ENCODE data around the gene CBX1.
"Not testable (repeated sequence)": the region's sequence is repeated elsewhere in the genome, so short reads cannot be mapped to it uniquely, and the experiment has no call there.

Gene CBX1

DNA sequence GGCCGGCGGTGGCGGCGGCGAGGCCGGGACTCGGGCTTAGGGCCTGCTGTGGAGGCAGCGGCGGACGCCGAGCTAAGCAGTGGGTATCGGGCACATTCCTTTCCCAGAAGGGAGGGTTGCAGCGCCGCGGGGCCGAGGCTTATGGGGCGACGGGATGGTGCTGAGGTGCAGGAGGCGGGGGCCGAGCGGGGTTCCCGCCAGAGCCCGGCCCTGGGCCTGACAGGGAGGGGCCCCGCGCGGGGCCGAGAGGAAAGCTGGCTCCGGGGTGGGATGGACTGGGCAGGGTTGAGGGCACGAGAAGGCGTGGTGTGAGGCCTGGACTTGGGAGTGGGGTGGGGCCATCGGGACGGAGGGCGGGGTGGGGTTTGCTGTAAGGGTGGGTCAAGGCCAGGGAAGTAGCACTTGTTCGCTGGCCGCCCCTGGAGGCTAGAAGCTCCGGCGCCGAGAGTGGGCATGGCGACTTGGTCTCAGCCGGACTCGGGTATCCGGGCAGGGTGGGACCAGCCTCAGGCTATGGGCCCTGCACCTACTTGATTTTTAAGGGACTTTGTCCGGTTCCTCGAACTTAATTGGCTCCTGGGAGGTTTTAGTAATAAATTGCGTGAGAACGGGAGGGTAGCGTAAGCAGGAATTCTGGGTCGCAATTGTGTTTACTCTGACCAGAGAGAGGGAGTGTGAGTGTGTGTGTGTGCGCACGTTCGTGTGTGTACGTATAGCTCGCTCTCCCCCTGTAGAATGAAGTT, 52.7 kb downstream of the CBX1 start:
- peak; percentile 8 for DNase-seq

DNA sequence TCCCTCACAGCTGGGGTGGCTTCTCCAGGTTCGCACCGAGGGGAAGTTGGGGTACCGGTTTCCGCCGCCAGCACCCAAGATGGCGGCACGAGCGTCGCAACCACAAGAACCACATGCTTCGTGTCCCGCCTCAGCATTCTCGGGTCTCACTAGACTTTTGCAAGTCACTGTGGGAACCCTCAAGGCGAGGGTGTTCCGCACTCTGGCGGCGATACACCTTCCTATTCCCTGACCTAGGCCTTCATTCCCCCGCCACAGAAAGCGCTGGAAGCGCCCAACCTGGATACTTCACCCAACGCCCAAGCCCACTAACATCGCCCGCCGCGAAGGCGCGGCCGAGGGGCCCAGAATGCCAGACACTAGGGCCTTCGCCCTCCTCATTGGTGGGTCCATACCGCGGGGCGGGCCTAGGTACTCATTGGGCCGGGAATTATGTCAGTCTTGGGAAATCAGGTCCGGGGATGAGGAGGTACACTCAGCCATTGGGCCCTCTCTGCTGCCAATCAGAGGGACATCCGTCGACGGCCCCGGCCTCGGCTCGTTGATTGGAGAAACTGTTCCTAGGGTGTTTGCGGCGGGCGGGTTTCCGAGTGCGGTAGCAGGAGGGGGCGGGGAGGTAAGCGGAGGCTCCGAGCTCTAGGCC, 53.4 kb downstream of the CBX1 start, which contains the start of gene NFE2L1:
NFE2L1 (plus strand) TSS at position 619 of the 643 bp plus-strand sequence. CDS start 2,760 bp downstream, outside the sequence.
- DNase-seq, result peak; percentile 99

DNA sequence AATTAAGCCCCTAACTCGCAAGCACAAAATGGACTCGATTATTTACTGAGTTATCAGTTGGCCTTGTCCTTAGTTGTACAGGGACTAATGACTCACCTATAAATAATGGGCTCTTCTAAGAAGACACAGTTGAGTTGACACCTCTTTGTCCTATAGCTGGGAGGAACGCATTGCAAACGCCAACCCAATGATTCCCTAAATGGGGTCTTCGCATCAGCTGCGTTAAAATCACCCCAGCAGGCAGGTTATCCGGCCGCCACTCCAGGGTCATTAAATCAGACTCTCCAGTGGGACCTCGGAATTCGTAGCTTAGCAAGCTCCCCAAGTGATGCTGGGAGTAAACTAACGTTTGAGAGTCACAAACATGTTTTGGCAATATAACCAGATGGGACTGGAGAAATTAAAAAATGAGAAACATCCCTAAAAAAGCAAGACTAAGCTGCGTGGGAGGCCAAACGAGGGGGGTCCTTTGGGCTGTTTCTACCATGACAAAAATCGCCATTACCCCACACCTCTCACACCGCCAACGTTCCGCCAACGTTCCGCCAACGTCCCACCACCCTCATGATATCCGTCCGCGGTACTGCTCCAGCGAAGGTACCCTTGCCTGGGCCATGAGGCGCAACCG, 54.1 kb downstream of the CBX1 start:
- no peak for DNase-seq

DNA sequence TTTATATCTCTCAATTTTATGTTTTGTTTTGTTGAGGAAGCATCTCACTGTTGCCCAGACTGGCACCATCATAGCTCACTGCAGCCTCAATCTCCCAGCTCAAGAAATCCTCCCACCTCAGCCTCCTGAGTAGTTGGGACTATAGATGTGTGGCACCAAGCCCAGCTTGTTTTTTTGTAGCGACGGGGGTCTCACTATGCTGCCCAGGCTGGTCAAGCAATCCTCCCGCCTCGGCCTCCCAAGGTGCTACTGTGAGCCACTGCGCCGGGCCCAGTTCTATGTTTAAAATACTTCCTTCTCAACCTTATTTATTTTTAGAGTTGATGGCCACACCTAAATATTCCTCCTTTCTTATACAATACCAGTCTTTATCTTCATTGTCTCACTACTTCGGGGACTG, 55.0 kb downstream of the CBX1 start:
- DNase-seq, result no peak

DNA sequence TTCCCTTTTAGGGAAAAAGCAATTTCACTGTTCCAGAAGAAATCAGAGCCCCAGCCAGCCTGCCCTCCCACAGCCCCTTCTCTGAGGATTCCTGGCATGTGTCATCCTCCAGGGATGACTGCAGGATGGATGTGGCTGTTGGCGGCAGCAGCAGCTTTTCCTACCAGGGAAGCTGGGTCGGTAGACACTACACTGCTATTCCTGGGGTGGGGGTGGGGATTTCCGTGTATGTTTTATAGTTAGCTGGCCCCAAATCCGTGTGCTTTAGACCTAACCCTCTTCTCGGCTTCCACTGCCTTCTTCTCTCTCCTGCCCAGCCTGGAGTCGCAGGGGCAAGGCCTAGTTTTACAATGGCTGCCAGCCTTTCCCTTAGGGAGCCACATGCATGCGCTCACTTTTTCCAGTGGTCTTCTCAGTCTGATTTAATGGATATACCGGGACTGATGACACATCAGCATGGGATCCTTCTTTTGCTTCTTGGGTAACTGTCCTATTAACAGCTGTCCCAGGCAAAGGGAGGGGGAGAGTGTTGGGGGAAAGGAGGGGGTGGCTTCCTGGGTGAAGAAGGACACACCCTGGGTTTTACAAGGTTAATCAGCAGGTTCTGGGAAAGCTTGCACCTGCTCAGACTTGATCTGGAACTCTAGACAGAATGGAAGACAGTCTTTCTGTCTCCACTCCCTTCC, 55.8 kb downstream of the CBX1 start:
- no peak for DNase-seq

DNA sequence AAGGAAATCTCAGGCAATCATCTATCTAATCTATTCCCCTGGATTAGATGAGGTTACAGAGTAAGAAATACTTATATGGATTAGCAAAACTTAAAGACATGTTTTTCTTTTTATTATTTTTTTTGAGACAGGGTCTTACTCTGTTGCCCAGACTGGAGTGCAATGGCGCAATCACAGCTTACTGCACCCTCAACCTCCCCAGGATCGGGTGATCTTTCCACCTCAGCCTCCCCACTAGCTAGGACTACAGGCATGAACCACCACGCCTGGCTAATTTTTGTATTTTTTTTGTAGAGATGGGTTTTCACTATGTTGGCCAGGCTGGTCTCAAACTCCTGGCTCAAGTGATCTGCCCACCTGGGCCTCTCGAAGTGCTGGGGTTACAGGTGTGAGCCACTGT, 56.4 kb downstream of the CBX1 start:
- no peak for DNase-seq

DNA sequence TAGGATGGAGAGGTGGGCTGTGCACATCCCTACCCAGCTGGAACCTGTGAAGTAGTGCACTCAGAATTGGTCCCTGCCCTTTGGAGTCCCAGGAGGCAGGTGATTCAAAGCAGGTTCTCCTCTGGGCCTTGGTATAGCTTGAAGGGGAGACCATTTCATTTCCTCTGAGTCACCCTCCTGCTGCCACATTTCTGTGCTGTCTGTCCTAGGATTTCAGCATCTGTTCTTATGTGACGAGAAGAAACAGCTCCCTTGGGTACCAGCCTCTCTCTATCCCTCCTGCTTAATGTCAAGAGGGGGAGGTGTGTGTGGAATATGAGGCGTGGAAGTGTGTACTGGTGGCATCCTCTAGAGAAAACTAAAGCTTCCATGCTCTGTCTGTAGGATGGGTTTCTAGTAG, 58.1 kb downstream of the CBX1 start:
- no peak for DNase-seq

DNA sequence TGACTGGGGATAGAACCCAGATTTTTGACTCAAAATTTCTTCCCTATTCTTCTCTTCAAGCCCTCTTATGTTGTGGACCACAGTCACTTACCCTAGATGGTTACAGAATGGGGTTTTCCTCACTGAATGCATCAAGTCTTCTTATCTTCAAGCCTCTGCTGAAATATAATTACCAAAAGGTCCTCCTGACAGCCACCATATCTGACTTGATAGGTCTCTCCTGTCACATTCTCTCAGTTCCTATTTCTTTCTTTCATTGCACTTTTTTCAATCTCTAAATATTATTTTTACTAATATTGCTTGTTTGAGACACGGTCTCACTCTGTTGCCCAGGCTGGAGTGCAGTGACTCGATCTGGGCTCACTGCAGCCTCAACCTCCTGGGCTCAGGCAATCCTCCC, 62.6 kb downstream of the CBX1 start:
- DNase-seq, result no peak

DNA sequence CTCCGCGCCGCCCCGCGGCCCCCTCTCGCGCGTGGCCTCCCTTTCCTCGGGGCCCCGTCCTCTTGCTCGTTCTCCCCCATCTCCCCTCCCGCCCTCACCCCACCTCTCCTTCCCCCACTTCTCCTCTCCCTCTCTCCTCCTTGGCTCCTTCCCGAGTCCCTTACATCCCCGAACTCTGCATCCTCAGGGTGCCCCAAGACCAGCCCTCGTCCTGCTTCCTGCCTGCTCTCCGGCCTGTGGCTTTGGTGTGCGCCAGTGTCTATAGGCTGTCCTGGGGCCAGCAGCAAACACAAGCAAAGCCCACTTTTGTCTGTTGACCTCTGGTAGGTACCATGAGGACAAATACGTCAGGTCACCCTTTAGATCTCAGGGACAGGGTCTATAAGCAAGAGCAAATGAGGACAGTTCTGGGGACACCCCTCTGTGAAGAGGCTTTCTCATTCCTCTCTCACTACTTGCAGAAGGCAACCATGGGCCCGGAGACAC, 63.4 kb downstream of the CBX1 start:
- no peak for DNase-seq

DNA sequence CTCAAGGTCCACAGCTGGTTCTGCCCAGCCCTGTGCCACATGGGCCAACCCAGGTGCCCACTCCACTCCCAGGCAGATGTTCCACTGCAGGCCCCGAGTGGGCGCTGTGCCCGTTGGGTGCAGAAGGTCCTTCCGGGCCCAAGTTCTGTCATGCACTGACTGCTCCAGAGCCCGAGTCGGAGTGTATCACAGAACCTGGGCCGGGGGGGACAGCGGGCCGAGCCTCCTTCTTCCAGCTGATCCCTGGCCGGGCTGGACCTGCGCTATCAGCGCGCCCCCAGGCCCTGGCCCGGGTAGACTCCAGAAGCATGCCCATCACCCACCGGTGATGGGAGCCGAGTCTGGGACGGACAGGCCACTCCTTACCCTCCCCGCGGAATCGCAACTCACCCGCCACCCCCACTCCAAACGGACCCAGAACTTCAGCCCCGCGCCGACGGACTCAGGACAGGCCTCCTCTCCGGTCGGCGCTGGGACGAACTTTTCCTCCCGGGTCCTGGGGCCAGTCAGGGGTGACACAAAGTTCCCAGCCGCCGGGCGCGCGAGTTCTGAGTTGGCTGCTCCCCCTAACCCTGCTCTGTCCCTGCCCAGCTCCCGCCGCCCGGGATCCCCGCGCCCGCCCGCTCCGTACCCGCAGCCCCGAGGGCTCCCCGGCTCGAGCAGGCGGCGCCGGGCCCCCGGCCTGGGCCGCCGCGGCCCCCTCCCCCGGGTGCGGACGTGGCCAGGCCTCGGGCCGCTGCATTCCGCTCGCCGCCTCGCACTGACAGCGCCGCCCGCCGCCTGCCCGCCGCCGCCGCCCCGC, 64.0 kb downstream of the CBX1 start, which contains the start of gene COPZ2:
COPZ2 (minus strand) TSS at position 762 of the 802 bp plus-strand sequence; CDS start at position 742, 20 bp downstream.
- no peak for DNase-seq

DNA sequence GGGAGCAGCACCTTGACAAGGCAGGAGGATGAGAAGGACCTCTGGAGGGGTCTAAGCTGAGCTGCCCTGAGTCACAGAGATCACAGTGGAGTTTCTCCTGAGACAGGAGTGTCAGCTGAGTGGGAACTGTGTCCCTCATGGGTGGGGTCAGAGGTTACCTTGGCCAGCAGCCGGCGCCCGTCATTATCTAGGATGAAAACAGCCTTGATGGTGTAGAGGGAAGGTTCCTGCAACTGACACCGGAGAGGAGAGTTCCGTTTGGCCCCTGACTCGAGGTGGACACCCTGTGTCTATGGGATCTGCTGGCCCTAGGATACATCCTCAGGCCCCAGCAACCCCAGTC, 64.6 kb downstream of the CBX1 start:
- no peak for DNase-seq

DNA sequence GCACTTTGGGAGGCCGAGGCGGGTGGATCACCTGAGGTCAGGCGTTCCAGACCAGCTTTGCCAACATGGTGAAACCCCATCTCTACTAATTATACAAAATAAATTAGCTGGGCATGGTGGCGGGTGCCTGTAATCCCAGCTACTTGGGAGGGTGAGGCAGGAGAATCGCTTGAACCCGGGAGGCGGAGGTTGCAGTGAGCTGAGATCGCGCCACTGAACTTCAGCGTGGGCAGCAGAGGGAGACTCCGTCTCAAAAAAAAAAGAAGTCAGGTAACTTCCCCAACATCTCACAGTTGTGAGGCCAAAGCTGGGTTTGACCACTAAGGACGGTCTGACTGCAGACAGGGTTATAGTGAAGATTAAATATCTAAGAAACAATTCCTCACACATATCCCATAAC, 66.5 kb downstream of the CBX1 start:
- not testable (repeated sequence) for DNase-seq

DNA sequence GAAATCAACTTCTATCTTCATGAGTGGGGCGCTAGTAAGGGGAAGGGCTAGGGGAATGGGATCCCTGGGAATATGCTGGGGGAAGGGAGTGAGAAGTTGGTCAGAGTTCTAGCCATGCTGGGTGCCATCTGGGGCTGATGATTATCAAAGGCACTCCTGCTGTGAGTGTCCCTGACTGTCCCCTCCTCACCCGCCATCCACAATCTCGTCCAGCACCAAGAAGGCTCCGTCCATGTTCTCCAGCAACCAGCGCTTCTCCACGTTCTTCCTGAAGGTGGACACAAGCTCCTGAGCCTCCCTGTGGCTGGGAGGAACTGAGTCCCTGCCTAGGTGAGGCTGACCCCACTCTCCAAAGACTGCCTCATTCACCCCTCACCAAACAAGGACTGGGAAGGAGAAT, 69.3 kb downstream of the CBX1 start:
- no peak for DNase-seq

DNA sequence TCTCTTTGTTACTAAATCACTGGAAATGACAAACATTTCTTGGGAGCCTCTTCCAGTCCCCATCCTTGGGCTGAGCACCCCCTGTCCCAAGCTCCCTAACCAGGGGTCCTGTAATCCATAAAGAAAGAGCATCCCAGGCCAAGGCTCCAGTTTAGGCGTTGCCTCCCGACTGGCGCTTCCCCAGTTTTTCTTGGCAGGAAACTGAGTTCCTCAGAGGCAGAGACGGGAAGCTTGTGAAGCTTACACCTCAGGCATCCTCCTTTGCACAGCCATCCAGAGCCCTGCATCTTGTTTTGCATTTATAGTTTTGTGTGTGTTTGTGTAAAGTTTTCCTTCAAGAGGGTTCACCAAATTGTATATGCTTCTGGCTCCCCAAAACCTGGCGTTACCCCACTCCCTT, 70.7 kb downstream of the CBX1 start:
- DNase-seq, result no peak

DNA sequence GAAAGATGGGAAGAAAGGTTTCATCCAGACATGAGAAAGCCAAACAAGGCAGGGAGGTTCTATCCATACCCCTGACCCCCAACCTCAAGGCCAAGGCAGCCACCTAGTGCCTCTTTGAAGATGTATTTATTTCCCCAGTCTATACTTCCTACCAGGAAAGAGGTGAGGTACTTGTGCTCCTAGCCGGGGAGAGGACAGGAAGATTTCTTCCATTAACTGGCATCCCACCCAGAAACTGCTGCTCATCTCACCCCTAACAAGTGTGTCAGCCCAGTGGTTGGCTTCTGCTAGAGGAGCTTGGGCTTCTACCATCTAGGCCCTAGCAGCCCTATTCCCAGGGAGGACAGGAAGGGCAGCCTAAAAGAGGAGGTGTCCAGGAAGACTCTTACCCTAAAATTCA, 72.5 kb downstream of the CBX1 start:
- DNase-seq, result no peak

DNA sequence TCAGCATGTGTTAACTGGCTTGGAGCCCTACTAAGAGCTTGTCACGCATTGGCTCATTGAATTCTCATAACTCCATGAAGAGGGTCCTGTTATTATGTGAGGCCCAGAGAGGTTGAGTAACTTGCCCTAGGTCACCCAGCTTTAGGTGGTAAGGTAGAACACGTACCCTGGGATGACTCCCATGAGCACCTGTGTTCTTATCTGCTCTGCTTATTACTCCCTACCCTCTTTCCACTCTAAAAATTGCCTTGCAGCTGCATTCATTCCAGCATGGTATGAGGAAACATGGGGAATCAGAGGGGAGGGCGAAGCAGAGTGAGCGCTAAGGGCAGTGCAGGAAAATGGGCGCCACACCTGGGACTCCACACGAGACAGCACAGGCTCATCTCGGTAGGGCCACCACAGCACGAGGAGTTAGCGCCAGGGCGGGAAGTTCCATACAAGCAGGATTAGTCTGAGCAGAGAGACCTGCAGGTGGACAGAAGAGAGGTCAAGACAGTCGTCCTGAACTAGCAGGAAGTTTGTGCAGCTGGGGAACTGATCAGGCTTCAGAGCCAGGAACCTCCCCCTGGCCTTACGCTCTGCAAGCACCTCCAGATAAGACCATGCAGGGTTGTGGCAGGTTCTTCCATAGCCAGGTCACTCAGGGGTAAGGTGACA, 73.8 kb downstream of the CBX1 start:
- DNase-seq, result no peak

DNA sequence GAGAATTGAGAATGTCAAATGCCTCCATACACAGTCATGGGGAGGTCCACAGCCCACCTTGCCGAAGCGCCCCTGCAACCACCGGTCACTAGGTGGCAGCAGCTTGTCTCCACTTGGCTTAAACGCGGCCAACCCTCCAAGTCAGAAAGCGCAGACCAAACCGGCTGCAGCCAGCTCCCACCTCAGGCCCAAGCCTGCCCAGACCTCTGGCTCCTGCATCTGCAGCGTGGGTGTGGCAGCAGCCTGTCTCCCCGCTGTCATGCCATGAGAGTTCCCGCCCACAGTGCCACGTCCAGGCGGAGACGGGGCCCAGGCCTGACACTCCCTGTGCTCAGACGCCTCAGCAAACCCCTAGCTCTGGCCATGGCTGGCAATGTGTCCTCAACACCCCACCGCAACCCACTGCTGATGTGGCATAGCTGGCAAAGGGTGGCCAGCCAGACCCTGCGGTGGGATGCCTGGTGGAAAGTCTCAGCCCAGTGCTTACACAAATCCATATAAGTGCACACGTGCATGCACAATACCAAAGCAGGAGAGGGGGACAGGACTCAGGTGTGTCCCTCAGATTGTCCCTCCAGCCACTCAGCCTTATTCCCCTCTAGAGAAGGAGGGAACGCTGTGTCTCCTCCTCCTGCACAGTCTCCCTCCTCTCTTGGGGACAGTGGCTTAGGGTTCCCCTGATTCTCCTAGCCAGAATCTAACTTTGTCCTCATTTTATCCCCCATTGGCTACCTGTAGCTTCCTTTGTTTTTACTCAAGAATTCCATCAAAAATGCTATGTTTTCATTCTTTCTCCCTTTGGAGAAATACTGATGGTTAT, 74.6 kb downstream of the CBX1 start:
- peak; percentile 50 for DNase-seq

DNA sequence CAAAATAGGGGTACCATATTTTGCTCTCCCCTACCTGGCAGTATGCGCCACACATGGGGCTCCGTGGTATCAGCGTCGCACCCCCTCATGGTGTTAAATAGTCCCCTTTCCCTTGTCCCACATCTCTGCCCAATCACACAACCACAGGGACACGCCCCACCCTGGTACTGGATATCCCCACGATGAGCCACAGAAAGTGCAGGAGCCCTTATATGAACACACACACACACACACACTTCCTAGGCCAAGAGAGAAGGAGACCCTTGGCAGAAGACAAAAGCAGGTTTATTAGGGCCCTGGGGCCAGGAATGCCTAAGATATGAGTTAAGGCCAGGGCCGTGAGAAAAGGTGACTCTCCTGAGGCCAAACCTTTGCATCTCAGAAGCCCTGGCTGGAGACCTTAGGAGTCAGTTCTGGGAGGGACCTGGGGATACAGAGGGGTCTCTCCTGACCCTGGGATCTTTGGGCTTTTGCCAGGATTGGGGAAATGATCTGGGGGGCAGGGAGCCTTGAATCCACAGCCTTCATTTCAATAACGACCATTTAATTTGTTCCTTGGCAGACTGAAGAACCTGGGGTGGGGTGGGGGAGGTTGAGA, 75.3 kb downstream of the CBX1 start:
- no peak for DNase-seq

DNA sequence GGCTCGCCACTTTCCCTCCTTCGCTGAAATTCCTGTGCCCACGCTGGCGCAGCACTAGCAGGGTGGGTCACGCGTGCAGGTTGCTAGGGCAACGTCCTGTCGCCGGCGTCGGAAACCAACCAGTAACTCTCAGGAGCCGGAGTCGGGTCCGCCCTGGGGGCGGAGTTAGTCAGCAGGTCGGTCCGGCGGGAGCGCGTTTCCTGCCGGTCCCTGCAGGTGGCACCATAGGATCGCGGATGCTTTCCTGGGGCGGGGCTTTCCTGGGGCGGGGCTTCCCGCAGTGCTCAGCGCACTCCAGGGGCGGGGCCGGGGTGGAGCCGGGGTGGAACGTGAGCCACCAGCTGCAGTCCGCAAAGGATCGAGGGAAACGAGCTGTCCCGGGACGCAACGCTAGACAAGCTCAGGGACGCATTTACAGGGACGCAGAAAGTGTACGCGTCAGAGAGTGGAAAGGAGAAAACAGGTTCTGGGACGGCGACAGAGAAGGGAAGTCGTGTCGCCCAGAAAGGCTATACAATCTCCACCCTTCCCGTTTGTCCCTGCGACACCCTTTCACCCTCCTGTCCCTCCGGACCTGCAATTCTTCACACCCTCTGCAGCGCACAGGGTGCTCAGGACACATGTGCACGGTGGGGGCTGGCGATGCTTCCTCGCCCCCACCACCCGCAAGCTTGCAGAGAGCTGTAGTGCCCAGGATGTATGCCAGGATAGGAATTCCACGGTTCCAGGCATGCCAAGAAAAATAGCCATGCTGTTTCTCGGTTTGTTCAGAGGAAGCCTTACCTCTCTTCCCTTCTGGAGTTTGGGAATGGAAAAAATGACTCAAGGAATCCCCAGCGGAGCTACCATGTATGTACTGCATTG, 76.0 kb downstream of the CBX1 start:
- peak; percentile 89 for DNase-seq
